HL-60/S4 treated with retinoic acid at 250 ng/mL for 4 days and 3 days (cell line): Measurements from ENCODE around the gene NLGN1.

ENCODE experiments used
- in situ Hi-C: fragments of 300-500 bp; cut with MboI; formaldehyde crosslinking; loops from 2 replicates; pipeline ENCODE4 v1.7.0; 2022; ENCODE audit warnings: low sequenced_read_pairs

The NLGN1 gene

DNA sequence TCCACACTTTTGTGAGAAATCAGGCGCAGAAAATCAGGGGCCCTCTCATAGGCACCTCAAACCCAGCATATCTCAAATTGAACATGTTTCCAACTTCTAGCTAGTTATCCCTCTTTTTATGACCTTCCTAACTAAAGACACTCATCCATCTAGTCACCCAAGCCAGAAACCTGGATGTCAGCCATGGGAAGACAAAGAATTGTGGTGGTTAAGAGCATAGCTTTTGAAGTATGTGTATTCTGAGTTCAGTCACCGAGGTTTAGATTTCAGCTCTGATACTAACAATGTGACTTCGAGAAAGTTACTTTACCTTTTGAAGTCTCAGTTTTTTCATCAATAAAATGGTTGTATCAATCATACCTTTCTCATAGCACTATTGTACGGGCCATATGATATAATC, 495.5 kb downstream of the NLGN1 start:
- in situ Hi-C loops = no loop called here

DNA sequence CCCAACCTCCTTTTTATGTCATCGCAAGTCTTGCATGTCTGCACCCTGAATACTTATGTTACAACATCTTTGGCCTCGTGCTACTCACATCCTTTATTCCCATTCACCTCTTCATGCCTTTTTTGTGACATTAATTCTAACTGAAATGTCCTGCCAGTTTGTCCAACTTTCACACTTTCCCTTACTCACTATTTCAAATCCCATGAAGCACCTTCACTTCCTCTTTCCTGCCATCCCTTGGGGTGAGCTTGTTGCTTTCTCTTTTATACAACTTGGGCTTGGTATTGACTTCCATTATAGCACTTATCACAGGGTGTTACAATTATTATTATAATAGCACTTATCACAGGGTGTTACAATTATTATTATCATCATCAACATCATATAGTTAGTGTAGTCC, 496.3 kb downstream of the NLGN1 start:
- in situ Hi-C loops = no loop called here

DNA sequence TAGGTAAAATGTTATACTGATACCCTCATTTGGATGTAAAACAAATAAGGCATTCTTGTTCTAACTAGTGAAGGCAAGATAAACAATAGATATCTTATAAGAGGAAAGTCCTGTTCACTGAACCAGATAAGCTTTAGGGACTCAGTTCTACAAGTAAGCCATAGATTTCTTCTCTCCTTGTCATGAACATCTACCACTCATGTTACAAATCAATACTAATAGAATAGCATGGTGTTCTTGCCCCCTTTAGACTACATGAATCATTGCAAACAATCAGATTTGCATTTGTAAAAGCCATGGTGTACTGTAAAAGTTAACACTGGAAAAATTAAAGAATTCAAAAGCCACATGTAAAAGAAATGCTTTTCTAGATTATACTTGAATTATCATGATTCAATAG, 500.1 kb downstream of the NLGN1 start:
- in situ Hi-C loops = no loop called here

DNA sequence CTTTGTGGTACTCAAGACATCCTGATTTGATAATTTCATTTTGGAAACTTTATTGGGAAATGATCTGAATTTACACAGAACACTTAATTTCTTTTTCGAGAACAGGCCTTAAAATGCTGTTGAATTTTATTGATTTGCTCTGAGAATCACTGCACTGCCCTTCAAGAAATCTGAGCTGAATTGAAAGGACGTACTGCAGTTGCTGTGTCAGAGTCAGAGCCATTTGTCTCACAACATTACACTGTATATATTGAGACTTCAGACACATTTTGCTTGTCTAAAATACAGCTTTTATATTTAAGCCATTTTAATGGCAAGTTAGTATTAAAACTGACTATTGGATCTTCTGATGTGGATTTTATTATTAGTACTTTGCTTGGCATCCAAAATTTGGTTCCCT, 504.1 kb downstream of the NLGN1 start:
- in situ Hi-C loops = no loop called here

DNA sequence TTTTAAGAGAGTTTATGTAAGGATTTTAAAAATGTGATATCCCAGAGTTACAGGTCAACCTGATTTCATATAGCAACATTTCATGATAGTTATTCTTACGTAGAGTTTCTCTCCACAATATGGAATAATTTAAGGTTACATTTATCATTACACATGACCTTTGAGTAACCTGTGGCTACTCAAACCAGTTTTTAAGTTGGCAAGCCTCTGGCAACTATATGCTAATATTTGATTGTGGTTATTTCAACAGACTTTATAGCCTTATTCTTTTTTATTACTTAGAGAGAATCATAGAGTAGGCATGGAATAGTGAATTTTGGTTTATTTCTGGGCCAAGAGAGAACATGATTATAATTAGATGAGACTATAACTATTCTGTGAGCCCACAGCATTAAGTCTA, 504.9 kb downstream of the NLGN1 start:
- in situ Hi-C loops = no loop called here

DNA sequence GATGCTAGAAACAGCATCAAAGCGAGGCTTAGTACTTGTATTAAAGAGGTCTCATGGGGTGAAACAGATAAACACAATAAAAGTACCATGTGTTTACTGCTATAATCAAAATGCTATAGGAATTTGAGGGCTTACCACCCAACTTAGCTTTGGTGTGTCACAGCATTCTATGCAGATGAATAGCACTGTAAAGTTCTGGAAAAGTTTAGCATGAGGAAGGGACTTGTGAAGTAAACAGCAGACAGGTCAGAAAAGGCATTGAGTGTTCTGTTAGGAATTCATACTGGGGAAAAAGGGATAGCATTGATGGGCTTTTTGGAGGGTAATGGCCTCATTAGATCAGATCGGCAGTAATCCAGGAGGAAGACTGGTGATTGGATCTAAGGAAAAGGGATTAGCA, 505.3 kb downstream of the NLGN1 start:
- in situ Hi-C loops = no loop called here

DNA sequence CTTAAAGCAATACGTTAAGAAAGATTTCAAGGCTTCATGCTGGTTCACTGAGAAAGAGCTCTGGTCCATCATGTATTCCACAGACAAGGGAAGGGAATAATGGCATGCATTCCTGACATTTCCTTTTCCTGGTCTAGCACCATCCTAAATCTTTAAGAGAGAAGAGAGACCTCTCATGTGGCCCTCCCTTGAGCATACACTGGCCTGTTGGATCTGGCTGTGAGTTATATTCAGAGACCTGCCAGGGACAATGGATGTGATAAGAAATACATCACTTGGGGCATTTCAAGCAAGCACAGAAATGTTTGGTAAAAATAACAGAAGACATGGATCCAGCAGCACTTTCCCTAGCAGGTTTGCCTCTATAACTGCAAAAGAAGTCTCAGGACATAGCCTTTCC, 507.8 kb downstream of the NLGN1 start:
- in situ Hi-C loops = no loop called here

DNA sequence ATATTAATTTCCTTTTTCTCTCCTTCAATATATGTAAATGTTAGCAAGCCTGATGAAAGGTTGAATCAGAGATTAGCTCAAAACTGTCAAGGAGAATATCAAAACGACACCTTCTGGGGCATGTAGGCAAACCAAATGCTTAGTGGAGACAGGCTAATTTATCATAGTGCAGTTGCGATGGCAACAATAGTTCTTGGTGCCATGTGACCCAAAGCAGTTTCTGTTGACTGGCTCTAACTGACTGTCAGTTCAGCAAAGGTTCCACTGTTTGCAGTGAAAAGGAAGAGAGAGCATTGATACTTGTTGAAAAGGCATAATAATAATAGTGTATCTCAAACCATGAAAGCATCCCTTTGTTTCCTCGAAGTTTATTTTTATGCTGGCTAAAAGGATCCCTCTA, 513.9 kb downstream of the NLGN1 start:
- in situ Hi-C loops = no loop called here

DNA sequence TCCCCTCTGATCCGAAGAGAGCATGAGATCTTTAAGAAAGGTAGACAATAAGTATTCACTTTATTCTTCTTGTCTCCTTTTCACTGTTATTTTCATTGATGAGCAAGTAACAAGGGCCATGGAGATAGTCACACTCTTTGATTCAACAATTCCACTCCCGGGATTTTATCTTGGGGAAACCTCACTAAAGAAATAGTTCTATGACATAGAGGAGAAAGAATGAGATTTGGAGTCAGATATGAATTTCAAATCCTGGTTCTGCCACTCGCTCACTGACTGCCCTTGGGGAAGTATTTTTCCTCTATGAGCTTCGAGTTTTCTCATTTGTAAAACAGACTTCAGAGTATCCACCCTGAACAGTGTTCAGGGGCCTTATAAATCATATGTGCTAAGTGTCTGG, 514.6 kb downstream of the NLGN1 start:
- in situ Hi-C loops = no loop called here

DNA sequence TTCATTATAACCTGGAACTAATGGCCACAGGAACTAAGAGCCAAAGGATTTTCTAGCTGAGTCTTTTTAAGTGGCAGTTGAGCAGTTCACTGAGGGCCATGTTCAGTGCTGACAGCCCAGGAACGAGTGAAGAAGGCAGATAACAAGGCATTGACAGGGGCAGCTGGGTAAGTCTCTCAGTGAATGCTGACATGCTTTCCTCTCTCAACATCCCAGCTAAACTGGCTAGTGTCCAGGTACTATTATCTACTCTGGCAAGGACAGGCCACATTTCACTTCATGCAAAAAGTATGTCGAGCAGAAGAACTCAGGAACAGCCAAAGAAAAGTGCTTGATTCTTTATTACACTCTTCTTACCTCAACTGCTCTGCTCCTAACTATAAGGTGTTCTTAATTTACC, 515.9 kb downstream of the NLGN1 start:
- in situ Hi-C loops = no loop called here

DNA sequence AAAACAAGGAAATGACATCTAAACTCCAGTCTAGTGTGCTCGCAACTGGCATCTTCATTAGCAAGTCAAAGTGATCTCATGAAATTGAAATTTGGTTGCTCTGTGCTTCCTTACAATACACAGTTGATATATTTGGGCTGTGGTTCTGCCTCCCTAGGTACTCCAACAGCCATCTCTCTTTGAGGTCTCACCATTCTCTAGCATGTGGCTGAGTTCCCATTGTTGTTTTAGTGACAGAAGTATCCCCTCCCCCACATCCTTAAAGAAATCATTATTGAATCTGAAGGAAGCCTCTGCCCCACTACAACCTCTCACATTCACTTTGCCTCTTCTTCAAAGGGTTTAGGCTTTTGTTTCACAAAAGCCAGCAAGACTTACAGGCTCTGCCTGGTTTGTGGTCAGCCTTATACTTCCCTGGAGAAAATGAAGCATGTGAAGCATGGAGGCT, 516.5 kb downstream of the NLGN1 start:
- in situ Hi-C loops = no loop called here

DNA sequence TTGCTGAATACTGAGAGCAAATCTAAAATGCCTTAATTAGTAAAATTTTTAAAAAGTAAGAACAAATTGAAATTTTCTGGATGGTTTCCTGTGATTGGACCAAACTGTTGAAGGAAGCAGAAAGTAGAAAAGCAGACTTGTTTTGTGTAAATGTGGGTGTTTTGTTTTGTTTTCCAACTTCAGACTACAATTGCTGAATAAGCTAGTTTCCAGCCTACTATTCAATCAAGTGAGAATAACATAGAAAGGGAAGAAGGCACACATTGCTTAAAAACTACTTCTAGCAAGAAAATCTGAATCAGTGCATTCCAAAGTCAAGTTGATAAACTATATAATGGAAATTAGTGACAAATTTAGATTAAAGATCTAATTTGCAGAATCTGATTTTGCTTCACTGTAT, 519.3 kb downstream of the NLGN1 start:
- in situ Hi-C loops = no loop called here

DNA sequence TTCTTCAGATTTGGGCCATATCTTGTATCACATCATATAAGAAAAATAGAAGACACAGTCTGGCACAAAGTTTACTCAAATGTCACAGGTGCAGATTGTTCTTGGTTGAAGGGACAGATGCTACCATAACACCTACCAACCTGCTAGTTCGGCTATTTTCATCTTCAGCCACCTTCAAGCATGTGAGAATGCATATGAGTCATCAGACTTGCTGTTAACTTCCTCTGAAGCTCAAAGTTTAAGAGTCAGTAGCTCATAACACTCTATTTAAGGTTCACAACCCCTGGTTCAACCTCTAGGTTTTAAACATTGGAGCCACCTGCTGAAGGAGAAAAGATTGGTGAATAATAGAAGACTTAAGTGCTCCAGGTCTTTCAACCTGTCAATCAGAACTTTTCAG, 522.8 kb downstream of the NLGN1 start:
- in situ Hi-C loops = no loop called here

DNA sequence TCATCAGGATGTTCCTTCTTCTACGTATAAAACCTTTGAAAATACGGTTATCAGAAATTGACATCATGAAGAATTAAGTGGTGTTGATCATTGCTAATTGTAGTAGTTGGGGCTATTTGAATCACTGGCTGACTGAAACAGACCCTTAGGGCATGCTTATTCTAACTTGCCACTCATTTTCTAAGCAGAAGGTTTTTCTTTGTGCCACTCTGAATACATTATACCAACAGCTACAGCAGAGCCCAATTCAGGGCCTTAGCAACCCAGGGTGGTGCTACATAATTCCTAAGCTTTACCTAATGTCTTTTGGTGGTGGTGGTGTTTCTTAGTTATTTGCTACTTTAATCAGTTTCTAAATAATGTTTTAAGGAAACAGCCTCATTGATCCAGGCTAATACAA, 524.2 kb downstream of the NLGN1 start:
- in situ Hi-C loops = no loop called here

DNA sequence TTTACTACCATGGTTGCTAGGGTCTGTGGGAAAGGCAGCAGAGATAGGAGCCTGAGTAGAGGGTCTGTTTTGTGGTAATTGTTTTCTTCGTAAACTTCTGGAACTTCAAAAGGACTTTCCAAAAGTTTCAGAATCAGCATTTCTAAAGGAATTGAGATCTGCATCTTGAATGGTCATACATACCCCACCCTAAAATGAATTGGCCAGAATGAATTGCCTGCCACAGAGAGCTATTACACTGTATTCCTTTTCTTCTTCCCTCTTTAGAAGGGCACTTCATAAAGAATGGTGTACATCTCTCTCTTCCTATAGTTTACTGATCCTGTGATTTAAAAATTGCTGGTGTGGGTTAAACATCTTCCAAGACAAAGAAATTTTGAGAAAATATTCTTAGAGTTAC, 525.7 kb downstream of the NLGN1 start:
- in situ Hi-C loops = no loop called here

DNA sequence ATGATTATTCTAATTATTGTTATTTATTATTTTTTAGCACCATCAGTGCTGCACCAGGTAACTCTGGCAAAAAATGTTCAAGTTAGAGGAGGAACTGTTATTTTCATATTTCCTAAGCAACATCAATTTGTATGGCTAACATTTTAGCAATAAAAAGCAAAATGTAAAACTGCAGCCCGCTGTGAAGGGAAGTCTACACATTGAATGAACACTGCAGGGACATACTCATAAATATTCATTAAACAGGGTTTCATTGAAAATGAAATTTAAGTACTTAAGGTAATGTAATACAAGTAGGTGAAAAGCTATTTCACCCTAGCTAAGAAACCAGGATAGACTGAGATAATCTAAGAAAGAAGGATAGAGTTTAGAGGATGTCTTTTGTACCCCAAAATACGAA, 532.7 kb downstream of the NLGN1 start:
- in situ Hi-C loops = no loop called here

DNA sequence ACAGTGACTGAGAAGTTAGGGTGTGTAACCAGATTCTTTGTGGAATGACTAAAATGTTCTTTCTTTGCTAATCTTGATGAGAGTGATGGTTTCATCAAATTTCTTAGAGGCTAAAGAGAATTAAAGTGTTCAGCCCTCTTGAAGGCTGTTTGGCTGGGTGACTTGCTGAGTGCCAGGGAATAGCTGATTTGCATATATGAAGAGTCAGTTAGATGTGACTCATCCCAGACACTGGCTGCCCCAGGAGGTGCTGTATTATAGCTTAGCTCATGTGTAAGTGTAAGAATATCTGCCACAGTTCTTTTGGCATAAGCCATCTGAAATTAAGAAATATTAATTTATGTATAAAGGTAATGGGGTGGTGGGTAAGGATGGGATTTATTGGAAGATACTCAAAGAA, 535.1 kb downstream of the NLGN1 start:
- in situ Hi-C loops = no loop called here

DNA sequence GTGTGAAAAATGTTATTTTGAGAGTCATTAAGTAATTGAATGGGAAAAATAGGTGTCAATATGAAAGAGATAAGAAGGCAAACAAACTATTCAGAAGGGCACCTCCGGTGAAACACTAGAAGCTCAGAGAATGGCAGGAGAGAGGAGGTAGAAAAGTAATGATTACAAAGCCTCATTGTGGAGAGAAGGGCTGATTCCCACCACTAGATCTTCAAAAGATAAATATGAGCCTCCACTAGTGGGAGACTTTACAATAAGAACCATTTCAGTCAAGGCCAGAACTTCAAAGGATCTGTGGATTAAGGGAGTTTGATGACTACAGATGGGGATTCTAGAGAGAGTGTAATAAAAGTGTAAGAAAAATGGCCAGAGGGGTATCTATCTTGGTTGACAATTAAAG, 535.6 kb downstream of the NLGN1 start:
- in situ Hi-C loops = no loop called here

DNA sequence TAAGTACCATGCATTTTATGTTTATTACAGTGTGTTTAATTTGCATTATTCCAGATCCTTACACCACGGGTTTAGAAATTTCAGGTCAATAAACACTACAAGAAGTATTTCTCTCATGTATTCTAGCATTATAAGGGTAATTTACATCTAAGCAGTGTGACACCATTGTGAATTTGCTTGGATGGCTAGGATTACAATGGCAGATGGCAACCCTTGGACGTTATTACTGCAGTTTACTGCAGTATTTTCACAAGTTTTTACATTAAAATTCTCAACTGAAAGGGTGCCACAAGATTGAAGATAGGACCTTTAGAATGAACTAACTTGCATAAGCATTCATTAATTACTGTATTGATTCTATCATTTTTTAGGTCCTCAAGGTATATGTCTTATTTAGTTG, 538.8 kb downstream of the NLGN1 start:
- in situ Hi-C loops = no loop called here

DNA sequence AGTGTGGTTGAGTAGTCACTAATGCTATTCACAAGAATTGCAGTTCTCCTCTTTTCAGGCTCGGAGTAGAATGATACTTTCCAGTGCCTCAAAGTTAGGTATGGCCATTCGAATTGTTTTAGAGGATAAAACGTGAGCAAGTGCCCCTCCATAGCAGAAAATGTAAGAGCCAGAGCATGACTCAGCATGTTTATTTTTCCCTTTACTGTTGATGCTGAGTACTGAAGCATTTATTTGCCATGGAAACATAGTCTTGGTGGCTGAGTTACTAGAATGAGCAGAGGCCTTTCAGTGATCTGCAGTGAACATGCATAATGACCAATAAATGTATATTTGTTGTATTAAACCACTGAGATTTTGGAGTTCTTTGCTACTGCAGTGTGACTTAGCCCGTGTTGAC, 540.6 kb downstream of the NLGN1 start:
- in situ Hi-C loops = no loop called here

DNA sequence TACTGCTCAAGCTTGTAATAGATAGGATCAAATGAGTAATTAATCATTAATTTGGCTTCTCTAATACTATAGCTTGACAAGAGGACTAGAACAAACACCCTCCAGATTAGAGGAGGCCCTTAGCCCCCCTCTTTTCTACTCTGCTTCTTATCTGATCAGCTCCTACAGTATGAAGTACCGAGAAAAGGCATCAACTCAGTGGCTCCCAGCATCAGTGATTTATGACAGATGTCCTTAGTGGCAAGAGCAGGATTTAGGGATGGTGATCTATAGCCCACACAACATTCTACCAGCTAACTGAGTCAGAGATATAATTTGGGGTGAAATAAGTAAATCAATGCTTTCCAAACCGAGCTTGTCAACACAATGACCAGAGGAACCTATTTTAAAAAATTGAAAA, 541.1 kb downstream of the NLGN1 start:
- in situ Hi-C loops = no loop called here

DNA sequence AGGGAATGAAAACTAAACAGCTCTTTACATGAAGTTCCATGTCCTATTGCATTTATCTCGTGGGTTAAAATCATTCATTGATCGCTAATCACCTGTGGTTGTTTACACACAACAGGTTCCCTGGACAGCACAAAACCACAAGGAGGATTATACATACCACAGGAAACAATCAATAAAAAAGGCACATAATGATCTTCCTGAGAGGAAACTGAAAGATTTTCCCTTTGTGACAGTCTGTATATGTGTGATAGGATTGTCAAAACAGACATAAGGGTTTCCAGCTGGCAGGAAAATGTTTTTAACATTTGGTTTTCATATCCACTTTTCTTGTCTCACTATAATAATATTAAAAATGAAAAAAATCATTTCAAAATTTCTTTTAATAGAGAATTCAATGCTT, 541.8 kb downstream of the NLGN1 start:
- in situ Hi-C loops = no loop called here

DNA sequence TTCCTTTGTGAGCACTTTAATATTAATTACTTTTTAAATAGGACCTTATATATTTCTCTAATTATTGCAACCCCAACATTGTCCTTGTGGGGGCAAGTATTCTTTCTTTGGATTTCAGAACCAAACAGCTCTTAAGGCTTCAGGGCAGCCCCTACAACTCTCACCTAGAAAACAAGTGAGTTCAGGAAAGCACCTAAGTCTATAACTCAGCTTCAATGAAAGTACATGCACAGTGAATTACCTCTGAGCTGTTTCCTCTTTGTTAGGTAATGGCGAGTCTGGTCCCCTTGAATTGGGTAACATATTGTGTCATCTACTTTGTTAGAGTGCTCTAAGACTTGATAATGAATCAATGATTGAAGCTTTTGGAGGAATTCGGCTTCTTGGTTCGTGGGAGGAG, 545.7 kb downstream of the NLGN1 start:
- in situ Hi-C loops = no loop called here

DNA sequence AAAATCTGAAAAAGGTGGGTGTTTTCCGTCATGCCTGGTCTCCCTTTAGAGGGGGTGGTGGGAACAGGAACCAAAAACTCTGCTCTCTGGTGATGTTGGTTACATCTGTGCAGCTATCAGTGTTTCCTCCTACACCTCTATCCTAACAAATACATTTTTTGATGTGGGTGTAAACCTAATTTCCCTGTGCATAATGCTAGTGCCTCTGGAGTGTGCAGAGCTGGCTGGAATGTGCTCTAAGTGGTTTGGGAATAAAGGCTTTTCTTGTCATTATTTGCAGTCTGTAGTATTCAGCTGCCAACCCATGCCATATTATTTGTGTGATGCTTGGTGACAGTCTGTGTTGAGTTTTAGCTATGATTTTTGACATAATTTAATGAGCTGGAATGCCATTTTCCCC, 547.6 kb downstream of the NLGN1 start:
- in situ Hi-C loops = no loop called here
